Left lung (tissue), 8 donors: ENCODE measurements around the gene CHSY1. TPM values are rescaled to one million over a fixed set of nuclear protein-coding genes. Genes with fewer than 3 reads are reported as not detected.

Experiments
- polyA plus RNA-seq, 6 donors: library from polyadenylated mRNA; unstranded; fragments of 120-200 nt; gene quantifications; one replicate each; pipeline ENCODE4 v1.2.1, GENCODE V29; 2013; ENCODE audit not compliant: insufficient read length in 6 of 6
- total RNA-seq, 2 donors: library from RNA; stranded (reverse); fragmentation: NEBNext Ultra II Directional; extraction: Animal tissue kit (Norgen Biotek cat#: 25700); gene quantifications; one replicate each; pipeline ENCODE4 v1.2.1, GENCODE V29; 2021
- donor health status: DM: no; HTN: yes; CAD: no.
- donor health status: DM: no; HTN: no; CAD: no.

Gene CHSY1
- total and polyA plus RNA-seq, 8 donors, result 33.3 to 61.5 (median 51.5) TPM

Other genes starting within 250 kb of the CHSY1 start
- 10 to 100 TPM; 62.8 to 78.7 TPM for gene SELENOS, start 25.4 kb upstream of the CHSY1 start, total RNA-seq
- 10 to 100 TPM; 43.7 to 55.5 (median 46.0) TPM for gene SELENOS, start 25.4 kb upstream of the CHSY1 start, polyA plus RNA-seq
- 10 to 100 TPM; 34.4 to 49.9 TPM for gene SNRPA1, start 43.2 kb upstream of the CHSY1 start, total RNA-seq
- gene SNRPA1, start 43.2 kb upstream of the CHSY1 start, polyA plus RNA-seq, result 10 to 100 TPM; 58.0 to 74.2 (median 64.4) TPM
- 1 to 10 TPM; 7.7 to 7.8 TPM for gene PCSK6, start 237.7 kb upstream of the CHSY1 start, total RNA-seq
- 10 to 100 TPM; 21.5 to 25.7 (median 23.9) TPM for gene PCSK6, start 237.7 kb upstream of the CHSY1 start, polyA plus RNA-seq